ENCODE results near the gene CCDC200.

DNA sequence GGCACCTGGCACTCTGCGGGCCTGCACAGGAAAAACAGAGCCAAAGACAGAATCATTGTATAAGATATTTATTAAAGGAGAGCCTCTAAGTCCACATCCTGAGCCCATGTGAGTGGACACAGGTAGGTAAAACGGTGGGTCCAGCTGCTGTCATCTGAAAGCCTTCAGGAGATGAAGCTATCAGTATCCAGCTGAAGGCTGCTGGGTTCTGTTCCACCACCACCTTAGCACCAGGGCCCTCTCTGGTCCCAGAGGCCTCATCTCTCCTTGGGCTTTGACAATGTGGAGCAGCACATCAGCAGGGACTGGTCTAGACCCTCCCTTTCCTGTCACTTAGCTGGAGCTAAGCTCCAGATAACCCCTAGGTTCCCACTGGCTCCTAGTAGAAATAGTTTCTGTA lies 9.4 kb downstream of the CCDC200 start:
- TF ChIP-seq, protein P1, sequence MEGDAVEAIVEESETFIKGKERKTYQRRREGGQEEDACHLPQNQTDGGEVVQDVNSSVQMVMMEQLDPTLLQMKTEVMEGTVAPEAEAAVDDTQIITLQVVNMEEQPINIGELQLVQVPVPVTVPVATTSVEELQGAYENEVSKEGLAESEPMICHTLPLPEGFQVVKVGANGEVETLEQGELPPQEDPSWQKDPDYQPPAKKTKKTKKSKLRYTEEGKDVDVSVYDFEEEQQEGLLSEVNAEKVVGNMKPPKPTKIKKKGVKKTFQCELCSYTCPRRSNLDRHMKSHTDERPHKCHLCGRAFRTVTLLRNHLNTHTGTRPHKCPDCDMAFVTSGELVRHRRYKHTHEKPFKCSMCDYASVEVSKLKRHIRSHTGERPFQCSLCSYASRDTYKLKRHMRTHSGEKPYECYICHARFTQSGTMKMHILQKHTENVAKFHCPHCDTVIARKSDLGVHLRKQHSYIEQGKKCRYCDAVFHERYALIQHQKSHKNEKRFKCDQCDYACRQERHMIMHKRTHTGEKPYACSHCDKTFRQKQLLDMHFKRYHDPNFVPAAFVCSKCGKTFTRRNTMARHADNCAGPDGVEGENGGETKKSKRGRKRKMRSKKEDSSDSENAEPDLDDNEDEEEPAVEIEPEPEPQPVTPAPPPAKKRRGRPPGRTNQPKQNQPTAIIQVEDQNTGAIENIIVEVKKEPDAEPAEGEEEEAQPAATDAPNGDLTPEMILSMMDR (IDR thresholded peaks at IDR 0.05), result no peak
- no peak for TF ChIP-seq POLR2A (IDR thresholded peaks at IDR 0.05)
